CD4-positive, alpha-beta T cell (primary cell): Measurements from ENCODE around the gene LCOR. TPM values are rescaled to one million over a fixed set of nuclear protein-coding genes. Genes with fewer than 3 reads are reported as not detected.
"Not testable (repeated sequence)": the region's sequence is repeated elsewhere in the genome, so short reads cannot be mapped to it uniquely, and the experiment has no call there.

Experiments
- ATAC-seq: fragments of 200-7000 bp; cut with Tn5 transposase; one replicate; pipeline ENCODE4 v1.10.0; 2022; ENCODE audit warnings: mild to moderate bottlenecking; ENCODE audit not compliant: poor library complexity
- CTCF ChIA-PET: fragments of 350-600 bp; sonication (Branson Sonifier 250); formaldehyde crosslinking; loops from one replicate; lab custom pipeline; 2021; ENCODE audit warnings: antibody characterized with exemption, inconsistent platforms; lab: Charles Lee
- POLR2A ChIA-PET: fragments of 350-600 bp; sonication (Branson Sonifier 250); formaldehyde crosslinking; loops from one replicate; lab custom pipeline; 2021; ENCODE audit warnings: antibody characterized with exemption, inconsistent platforms; lab: Charles Lee
- DNase-seq, 14 experiments: peaks; one replicate each; pipeline ENCODE4 v3.0.0-alpha.2; 2013 to 2020; ENCODE audit warnings: mixed read lengths in 2 of 14
- H3K27ac ChIP-seq, 2 donors: one replicate each; pipeline versions ENCODE4 v1.5.1 to v1.7.0; 2013; ENCODE audit warnings: low read length in 2 of 2, low read depth in 1 of 2, mild to moderate bottlenecking in 1 of 2
- H3K27me3 ChIP-seq, 2 experiments: 1 replicate in 1 of 2; 2 replicates in 1 of 2; pipeline versions ENCODE4 v1.6.1 to v1.7.0; 2013; ENCODE audit warnings: low read length in 2 of 2, control low read depth in 1 of 2, mild to moderate bottlenecking in 1 of 2, moderate library complexity in 1 of 2; ENCODE audit not compliant: insufficient read depth in 2 of 2, control insufficient read depth in 1 of 2
- H3K36me3 ChIP-seq: one replicate; pipeline ENCODE4 v1.6.1; 2013; ENCODE audit warnings: low read length, control low read depth; ENCODE audit not compliant: insufficient read depth
- H3K4me1 ChIP-seq: one replicate; pipeline ENCODE4 v1.6.1; 2013; ENCODE audit warnings: low read length, control low read depth; ENCODE audit not compliant: insufficient read depth
- H3K4me3 ChIP-seq: one replicate; pipeline ENCODE4 v1.5.1; 2013; ENCODE audit warnings: mild to moderate bottlenecking, low read length, moderate library complexity
- H3K9me3 ChIP-seq, 2 experiments: 1 replicate in 1 of 2; 2 replicates in 1 of 2; pipeline versions ENCODE4 v1.6.1 to v1.7.0; 2013; ENCODE audit warnings: low read length in 2 of 2, mild to moderate bottlenecking in 2 of 2, control low read depth in 1 of 2, moderate library complexity in 1 of 2; ENCODE audit not compliant: control insufficient read depth in 1 of 2, insufficient read depth in 1 of 2
- H3K27ac Mint-ChIP-seq: one replicate; pipeline ENCODE4 v1.8.0; 2020; ENCODE audit warnings: mixed read lengths
- H3K27me3 Mint-ChIP-seq: one replicate; pipeline ENCODE4 v1.8.0; 2021; ENCODE audit warnings: mixed read lengths
- H3K36me3 Mint-ChIP-seq: one replicate; pipeline ENCODE4 v1.8.0; 2021; ENCODE audit warnings: low read depth, mixed read lengths
- H3K4me1 Mint-ChIP-seq: one replicate; pipeline ENCODE4 v1.8.0; 2021; ENCODE audit warnings: low read depth, mixed read lengths
- H3K4me3 Mint-ChIP-seq: one replicate; pipeline ENCODE4 v1.8.0; 2020; ENCODE audit warnings: mild to moderate bottlenecking, mixed read lengths
- H3K9me3 Mint-ChIP-seq: one replicate; pipeline ENCODE4 v1.8.0; 2020; ENCODE audit warnings: mixed read lengths
- intact Hi-C, 2 experiments: fragments of 100-400 bp; cut with DNase I in 1 of 2; cut with micrococcal nuclease in 1 of 2; formaldehyde crosslinking; loops; one replicate each; pipeline versions ENCODE4 v1.15.1 to v1.9.0; 2023 to 2025; cut with DNase I, micrococcal nuclease
- total RNA-seq, 174 experiments: library from RNA in 2 of 174; stranded (reverse) in 2 of 174; gene quantifications; one replicate each; pipeline ENCODE4 v1.2.3 and lab custom pipeline; 2021 to 2026
- TF ChIP-seq, protein P1 (sequence below): fragments of 200-600 bp; IDR thresholded peaks from one replicate; pipeline ENCODE4 v1.8.0; 2022; ENCODE audit warnings: antibody characterized with exemption, mild to moderate bottlenecking

Gene LCOR
- total RNA-seq, 2 experiments from 2014 or later, result 46.0 to 56.0 TPM

DNA sequence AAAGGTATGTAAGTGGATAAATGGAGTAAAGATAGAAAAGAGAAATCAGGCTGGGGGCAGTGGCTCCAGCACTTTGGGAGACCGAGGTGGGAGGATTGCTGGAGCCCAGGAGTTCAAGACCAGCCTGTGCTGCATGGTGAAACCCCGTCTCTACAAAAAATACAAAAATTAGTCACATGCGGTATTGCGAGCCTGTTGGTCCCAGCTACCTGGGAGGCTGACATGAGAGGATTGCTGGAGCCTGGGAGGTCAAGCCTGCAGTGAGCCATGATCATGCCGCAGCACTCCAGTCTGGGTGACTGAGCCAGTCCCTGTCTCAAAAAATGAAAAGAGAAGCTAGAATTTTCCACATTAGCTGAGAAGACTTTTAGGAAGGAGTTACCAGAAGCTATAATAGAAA, 14.8 kb downstream of the LCOR start:
- Mint-ChIP-seq H3K27me3 (no peaks in the 10 kb centered on the region), H3K36me3 (peaks cover 14% of the 10 kb centered on the region), H3K4me3 (peak overlapping the region; percentile 7), H3K9me3 (no peaks in the 10 kb centered on the region), H3K4me1 (peaks cover 67% of the 10 kb centered on the region), H3K27ac (peak overlapping the region; percentile 49)
- peaks cover 8% of the 10 kb centered on the region for H3K36me3 ChIP-seq
- no peaks in the 10 kb centered on the region for H3K27me3 ChIP-seq
- DNase-seq, result no peak
- TF ChIP-seq, protein P1, sequence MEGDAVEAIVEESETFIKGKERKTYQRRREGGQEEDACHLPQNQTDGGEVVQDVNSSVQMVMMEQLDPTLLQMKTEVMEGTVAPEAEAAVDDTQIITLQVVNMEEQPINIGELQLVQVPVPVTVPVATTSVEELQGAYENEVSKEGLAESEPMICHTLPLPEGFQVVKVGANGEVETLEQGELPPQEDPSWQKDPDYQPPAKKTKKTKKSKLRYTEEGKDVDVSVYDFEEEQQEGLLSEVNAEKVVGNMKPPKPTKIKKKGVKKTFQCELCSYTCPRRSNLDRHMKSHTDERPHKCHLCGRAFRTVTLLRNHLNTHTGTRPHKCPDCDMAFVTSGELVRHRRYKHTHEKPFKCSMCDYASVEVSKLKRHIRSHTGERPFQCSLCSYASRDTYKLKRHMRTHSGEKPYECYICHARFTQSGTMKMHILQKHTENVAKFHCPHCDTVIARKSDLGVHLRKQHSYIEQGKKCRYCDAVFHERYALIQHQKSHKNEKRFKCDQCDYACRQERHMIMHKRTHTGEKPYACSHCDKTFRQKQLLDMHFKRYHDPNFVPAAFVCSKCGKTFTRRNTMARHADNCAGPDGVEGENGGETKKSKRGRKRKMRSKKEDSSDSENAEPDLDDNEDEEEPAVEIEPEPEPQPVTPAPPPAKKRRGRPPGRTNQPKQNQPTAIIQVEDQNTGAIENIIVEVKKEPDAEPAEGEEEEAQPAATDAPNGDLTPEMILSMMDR, result no peak
- peaks cover 17% of the 10 kb centered on the region for H3K4me1 ChIP-seq
- H3K27ac ChIP-seq, result no peak overlapping the region
- POLR2A ChIA-PET, result interaction anchor here (0.6 kb wide), 1 partner anchor 14 kb away, joined by 3 read pairs; no protein-coding TSS in a partner anchor
- CTCF ChIA-PET, result interaction anchor here (0.6 kb wide), 1 partner anchor 28 kb away, joined by 3 read pairs; no protein-coding TSS in a partner anchor
- no peak for ATAC-seq
- intact Hi-C loops, result loop anchor here in 1 of 2 experiments (10.0 kb wide), 1 partner anchor 58 kb away; no protein-coding TSS in a partner anchor
- H3K4me3 ChIP-seq, result no peak overlapping the region
- no peaks in the 10 kb centered on the region for H3K9me3 ChIP-seq

DNA sequence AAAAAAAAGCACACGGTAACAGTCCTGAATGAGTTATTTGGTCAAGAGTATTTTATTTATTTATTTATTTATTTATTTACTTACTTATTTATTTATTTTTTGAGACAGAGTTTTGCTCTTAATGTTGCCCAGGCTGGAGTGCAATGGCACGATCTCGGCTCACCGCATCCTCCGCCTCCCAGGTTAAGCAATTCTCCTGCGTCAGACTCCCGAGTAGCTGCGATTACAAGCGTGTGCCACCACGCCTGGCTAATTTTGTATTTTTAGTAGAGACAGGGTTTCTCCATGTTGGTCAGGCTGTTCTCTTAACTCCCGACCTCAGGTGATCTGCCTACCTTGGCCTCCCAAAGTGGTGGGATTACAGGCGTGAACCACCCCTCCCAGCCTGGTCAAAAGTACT, 15.3 kb downstream of the LCOR start:
- not testable (repeated sequence) for H3K27me3 ChIP-seq, ATAC-seq, DNase-seq, H3K9me3 ChIP-seq, H3K27ac ChIP-seq, H3K4me3 ChIP-seq, H3K27me3 Mint-ChIP-seq, H3K36me3 ChIP-seq, H3K9me3 Mint-ChIP-seq, H3K27ac Mint-ChIP-seq, H3K4me3 Mint-ChIP-seq
- Mint-ChIP-seq H3K4me1 (peaks cover 67% of the 10 kb centered on the region), H3K36me3 (peaks cover 14% of the 10 kb centered on the region)
- H3K4me1 ChIP-seq, result peaks cover 14% of the 10 kb centered on the region
- ChIA-PET CTCF (interaction anchor here (0.6 kb wide), 1 partner anchor 29 kb away, joined by 3 read pairs; no protein-coding TSS in a partner anchor), POLR2A (interaction anchor here (0.6 kb wide), 1 partner anchor 14 kb away, joined by 3 read pairs; no protein-coding TSS in a partner anchor)
- intact Hi-C loops, result loop anchor here in 1 of 2 experiments (10.0 kb wide), 1 partner anchor 57 kb away; no protein-coding TSS in a partner anchor

DNA sequence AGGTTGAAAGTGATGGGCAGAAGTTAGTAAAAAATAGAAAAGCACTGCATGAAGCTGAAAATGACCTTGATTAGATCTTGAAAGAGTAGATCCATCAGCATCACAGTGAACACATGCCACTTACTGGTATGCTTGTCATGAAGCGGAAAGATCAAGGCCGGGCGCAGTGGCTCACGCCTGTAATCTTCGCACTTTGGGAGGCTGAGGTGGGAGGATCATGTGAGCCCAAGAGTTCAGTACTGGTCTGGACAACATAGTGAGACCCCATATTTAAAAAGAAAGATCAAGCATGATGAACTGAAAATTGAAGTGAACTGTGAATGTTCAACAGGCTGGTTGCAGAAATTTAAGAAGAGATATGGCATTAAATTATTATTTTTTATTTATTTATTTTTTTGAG, 18.0 kb downstream of the LCOR start:
- Mint-ChIP-seq H3K36me3 (peaks cover 28% of the 10 kb centered on the region), H3K4me1 (peaks cover 63% of the 10 kb centered on the region), H3K27ac (no peak overlapping the region), H3K9me3 (no peaks in the 10 kb centered on the region), H3K4me3 (no peak overlapping the region), H3K27me3 (no peaks in the 10 kb centered on the region)
- H3K27me3 ChIP-seq, result no peaks in the 10 kb centered on the region
- ATAC-seq (no peak), DNase-seq (no peak)
- no peak overlapping the region for H3K27ac ChIP-seq
- POLR2A ChIA-PET, result no interaction called here
- no peaks in the 10 kb centered on the region for H3K9me3 ChIP-seq
- intact Hi-C loops, result no loop called here
- TF ChIP-seq, protein P1, result no peak
- H3K4me3 ChIP-seq, result no peak overlapping the region
- peaks cover 8% of the 10 kb centered on the region for H3K36me3 ChIP-seq
- H3K4me1 ChIP-seq, result peaks cover 7% of the 10 kb centered on the region
- CTCF ChIA-PET, result interaction anchor here (1.1 kb wide), 1 partner anchor 11 kb away, joined by 3 read pairs; no protein-coding TSS in a partner anchor
